Hematopoietic multipotent progenitor cell treated with erythropoietin and hydrocortisone succinate and interleukin-3 and kit ligand, for 8 days (in vitro differentiated cells): ENCODE data around the gene SRGAP2.
"Not testable (repeated sequence)": the region's sequence is repeated elsewhere in the genome, so short reads cannot be mapped to it uniquely, and the experiment has no call there.

Source experiments
- DNase-seq: peaks from one replicate; pipeline ENCODE4 v3.0.0-alpha.2; 2015

The SRGAP2 gene

DNA sequence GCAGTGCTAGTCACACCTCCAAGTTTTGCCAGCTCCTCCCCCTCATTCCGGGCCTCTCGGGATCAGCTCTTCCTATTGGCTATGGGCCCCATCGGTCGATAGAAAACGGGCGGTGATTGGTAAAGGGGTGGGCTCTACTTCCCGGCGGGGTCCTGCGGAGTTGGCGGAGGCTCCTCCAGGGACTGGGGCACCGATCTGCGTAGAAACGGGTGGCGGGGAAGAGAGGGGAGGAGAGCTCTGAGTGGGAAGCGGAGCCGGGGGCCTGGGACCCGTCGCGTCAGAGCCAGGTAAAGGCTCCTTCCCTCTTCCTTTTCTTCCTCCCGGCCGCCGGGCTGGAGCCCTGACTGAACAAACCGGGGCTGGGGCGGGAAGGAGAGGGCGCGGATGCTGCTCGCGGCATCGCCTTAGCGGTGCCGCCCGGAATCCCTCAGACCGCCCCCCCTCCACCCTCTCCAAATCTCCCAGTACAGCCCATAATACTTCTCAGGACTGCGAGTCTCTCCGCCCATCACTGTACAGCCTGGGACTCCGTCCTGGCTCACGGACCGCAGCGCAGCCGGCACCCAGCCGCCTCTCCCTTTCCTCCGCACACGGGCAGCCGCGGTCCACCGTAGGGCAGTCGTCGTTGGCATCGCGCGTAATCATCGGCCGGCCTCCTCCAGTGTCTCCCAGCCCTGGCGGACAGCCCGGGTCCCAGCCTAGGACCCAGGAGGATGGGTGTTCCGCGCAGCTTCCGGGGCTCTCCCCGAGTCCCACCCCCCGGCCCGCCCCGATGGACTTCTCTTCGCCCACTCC lies at the start of gene SRGAP2:
SRGAP2 (plus strand) TSS at position 178 of the 795 bp plus-strand sequence. CDS start 2,430 bp downstream, outside the sequence.
- DNase-seq, result peak; percentile 60

DNA sequence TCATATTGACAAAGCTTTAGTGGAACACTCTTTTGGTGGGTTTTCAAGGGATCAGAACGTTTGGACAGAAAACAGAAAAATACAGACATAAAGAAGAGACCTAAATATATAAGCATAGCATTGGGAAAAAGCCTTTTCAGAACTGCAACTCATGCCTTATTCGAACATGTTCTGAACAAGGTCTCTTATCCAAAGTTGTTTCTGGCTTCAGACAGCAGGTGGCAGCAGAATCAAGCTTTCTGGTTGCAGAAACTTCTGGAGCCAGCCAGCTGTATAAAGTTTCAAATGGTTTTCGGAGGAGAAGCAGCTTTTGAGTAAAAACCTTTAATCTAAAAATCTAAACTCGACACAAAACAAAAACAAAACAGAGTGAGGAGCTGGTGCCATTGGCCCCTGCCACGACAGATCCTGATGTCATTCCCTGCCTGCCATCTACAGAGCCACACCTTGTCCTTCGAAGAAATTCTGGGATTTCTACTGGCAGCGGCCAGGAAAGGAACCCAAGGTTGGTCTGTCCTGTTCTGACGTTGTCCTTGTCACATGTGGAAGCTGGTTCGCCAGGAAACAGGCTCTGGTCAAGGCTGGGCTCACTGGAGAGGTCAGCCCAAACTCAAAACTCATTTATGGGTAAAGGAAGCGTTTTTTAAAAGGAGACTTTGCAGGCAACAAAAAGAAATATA lies 35.9 kb upstream of the SRGAP2 start:
- not testable (repeated sequence) for DNase-seq

DNA sequence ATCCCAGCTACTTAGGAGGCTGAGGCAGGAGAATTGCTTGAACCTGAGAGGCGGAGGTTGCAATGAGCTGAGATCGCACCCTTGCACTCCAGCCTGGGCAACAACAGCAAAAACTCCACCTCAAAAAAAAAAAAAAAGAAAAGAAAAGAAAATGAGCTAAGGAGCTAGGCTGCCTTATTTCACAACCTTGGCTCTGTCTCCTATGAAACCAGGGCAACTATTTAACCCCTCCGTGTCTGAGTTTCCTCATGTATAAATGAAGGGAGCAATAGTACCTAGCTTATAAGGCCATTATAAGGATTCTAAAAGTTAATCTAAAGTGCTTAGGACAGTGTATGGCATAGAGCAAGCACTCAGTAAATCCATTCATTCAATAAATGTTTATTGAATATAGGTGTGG lies 33.5 kb upstream of the SRGAP2 start:
- DNase-seq, result not testable (repeated sequence)

DNA sequence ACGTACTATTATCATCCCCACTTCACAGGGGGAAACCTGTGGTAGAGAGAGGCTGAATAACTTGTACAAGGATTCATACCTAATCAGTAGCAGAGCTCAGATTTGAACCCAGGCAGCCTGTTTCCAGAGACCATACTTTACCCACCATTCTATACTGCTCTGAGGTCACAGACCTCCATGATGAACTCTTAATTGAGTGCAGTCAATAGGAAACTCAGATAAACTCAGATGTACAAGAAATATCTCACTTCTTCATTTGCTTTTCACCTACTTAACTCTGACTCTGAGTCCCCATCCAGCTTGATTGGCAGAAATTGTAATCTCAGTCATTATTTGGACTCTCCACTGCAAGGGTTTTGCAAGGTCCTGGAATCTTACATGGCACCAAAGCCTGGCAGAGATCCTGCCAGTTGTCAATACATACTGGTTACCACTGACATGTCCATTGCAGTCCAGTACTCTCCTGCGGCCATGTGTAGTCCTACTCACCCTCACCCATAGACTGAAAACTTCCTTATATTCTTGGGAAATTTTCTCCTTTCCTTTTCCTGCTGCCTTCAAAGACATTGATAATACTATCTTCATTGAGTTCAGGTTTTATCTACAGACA lies 30.1 kb upstream of the SRGAP2 start:
- DNase-seq, result not testable (repeated sequence)

DNA sequence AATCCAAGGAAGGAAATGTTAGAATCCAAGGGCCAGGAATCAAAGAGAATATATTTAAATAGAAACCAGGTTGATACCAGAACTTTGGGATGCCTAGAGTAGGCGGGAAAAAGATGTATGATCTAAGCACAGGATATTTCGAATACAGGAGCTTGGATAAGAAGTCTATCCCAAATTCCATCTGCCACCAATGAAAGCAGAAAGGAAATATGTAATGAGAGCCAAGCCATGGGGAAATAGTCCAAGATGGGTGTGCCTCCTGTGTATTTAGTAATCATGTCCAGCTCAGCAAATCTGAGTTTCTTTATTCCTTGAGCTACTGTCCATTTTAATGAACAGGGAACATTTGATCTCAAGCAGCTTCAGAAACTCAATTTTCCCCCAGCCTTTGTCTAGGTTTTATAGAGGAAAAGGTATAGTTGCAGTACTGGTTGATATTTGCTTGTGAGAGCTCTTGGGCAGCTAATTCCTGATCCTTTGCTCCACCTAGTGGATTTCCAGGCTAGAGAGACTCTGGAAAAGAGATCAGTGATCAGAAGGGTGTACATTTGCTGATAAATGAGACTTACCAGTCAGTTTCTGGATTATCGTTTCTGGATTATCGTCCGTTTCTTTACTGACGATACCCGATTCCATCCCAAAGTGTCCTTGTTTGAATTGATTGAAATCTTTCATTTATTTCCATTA lies 29.0 kb upstream of the SRGAP2 start:
- not testable (repeated sequence) for DNase-seq

DNA sequence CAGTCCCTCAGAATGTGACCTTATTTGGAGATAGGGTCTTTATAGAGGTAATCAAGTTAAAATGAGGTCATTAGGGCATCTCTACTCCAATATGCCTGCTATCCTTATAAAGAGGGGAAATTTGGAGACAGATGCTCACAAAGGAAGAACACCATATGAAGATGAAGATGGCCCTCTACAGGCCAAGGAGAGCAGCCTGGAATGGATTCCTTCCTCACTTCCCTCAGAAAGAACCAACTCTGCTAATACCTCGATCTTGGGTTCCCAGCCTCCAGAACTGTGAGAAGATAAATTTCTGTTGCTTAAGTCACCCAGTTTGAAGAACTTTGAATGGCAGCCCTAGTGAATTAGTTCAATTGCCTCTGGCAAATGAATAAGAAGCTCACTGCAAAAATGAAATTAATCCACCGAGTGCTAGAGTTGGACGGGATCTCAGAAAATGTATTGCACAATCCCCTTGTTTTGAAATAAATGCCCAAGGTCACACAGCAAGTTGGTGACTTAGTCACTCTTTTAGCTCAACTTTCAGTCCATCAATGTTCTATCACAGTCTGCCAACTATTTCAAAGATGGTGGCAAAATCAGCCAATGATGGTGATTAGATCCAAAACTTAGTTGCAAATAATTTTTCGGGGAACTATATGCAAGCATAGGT lies 27.8 kb upstream of the SRGAP2 start:
- peak; percentile 4 for DNase-seq

DNA sequence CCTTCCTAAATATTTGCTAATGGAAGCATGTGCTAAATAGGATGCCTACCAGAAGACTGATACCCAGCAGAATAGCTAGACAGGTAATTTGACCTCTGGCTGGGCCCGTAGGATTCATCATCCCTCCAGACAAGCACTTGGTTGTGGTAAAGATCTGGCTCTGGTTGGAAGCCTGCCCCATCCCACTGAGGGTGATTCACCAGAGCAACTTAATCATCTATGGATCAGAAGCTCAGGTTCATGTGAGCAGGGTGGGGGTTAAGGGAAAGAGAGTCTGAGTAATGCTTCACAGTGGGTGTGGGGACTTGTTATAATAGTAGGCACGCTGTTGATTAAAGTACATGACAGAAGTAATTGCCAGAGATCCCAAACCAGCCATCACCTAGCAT lies 27.2 kb upstream of the SRGAP2 start:
- DNase-seq, result not testable (repeated sequence)

DNA sequence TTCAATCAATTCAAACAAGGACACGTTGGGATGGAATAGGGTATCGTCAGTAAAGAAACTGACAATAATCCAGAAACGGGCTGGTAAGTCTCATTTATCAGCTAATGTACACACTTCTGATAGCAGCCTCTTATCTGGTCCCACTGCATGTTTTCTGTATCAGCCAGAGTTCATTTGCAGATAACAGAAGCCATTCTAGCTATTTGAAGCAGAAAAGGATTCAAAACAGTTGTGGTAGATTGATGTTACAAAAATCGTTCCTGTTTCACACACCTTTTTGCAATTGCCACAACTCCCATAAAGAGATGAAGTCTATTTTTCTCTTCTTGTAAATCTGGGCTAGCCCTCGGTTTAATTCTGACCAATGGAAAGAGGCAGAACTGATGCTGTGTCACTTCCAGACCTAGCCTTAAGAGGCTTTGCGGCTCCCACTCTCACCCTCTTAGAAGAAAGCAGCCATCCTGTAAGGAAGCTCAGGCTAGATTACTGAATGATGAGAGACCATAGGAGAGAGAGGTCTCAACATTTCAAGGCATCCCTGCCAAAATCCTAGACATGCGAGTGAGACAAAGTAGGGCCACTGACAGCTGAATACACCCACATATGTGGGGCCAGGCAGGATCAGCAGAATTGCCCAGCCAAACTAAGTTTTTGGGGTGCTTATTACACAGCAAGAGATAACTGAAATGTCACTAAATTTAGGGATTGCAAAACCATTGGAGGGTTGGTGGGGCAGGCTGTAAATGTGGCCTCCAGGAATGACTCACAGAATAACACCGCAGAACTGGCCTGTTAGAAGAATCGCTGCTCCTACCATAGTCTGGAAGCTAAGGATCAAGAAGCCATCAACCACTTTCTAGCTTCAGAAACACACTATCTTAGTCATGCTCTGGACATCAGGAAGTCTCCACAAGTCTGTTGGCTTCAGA lies 25.0 kb upstream of the SRGAP2 start:
- DNase-seq, result peak; percentile 11

DNA sequence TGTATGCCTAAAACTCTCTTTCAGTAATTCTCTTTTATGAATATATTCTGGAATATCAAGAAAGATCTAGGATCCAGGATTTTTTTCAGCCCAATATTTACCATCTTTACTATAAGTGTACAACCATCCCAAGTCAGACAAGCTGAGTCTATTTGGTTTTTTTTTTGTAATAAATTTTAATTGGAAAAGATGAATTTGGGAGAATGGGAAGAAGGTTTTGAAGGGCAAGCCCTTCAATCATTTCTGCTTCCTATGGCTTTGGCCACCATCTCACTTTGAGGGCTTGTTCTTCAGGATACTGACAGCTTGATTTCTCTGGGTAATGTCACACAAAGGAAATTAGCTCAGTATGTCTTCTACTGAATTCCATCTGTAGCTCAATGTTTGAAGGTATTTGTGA lies 23.7 kb upstream of the SRGAP2 start:
- DNase-seq, result not testable (repeated sequence)

DNA sequence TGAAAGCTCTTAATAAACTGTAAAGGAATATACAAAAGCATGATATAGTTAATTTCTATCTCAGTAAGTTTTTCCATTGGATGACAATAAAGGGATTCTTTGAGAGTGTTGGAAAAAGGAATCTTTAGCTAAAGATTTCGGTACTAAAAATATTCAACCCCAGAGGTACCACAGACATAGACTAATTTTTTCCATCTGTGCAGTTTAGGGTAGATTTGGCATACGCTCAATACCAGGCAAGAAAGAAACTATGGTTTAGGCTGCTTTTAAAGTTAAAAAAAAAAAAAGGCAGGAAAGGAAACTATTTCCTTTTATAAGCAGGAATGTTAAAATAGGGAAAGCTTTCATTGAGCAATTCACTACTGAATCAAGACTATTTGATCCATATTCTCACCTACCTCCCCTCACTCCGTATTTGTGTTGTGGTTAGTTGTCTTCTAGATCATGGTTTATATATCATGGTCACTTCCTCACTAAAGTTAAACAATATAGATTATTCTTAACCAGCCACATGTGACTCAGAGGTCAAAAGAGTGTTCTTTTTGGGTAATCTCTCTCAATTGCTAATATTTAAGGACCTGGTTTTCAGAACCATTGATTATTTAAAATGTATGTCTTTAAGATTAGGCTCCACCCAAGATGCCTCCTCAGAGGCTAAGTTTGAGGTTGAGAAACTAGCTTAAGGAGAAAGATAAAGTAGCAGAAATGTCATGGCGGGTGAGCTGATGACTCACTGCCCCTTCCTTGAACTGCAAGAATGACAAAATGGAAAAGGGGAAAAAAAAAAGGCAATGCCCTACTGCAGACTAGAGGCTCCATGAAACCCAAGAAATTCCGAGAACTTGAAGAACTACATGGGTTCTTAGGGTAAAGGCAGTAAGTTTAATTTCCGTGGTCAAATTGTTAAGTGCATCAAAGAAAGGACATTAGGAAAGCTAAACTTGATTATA lies 20.7 kb upstream of the SRGAP2 start:
- DNase-seq, result peak; percentile 2

DNA sequence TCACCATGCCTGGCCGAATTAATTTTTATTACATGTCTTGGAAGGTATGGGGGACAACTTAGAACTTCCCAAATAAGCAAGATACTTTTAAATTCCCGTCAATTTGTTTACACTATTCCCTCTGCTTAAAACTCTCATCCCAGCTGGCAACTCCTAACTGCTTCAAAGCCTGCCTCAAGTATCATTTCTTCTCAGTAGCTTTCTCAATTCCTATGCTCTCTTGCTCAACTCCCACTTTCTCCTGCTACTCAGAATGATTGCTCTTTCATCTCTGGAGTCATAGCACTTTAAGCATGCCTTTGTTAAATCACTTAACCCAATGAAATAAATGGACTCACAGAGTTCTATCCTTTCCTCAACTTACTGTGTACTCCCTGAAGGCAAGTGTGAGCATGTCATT lies 19.6 kb upstream of the SRGAP2 start:
- DNase-seq, result not testable (repeated sequence)

DNA sequence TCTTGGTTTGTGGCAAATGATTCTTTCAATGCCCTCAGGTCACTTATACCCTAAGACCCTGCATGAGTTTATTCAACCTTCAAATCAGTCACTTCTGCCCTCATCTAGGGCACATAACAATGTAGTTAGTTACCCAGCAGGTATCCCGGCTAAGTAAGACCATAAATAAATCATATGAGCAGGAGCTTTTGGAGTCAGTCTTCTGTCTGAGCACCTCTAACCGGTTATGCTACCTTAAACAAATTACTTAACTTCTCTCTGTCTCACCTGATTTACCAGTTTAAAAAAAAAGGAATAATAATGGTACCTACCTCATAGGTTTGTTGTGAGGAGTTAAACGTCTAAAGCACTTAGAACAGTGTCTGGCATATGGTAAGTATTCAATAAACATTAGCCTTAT lies 17.6 kb upstream of the SRGAP2 start:
- DNase-seq, result not testable (repeated sequence)

DNA sequence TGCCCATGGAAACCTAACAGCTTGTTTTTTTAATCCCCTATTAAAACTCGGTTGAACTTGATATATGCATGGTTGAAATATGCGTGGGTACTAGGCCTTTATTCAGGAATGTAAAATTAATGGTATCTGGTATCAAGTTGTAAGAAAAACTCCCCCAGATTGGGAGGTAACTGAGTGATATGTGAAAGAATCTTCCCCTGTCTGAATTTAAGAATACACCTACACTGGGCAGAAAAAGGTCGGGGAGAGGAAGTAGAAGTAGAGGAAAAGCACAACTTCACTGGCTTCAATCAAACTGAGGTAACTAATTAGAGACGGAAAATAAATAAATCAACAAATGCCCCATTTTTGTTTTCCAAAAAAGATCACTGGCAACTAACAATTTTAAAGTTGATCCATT lies 16.5 kb upstream of the SRGAP2 start:
- DNase-seq, result not testable (repeated sequence)

DNA sequence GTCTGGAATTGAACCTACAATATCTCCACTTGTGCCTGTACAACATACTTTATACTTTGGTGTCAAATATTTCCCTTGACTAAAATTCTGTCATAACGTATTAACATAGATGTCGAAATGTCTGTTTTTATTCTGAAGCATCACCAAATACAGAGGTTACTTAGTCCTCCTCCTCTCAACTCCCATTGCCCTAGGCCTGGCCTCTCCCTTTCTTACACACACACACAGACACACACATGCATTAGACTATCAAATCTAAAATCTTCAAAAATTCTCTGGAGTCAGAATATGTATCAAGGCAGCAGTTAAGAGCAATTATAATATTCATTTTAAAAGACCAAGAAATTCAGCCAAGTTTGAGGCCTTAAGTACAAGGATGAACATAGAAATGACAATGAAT lies 8.2 kb upstream of the SRGAP2 start:
- DNase-seq, result not testable (repeated sequence)

DNA sequence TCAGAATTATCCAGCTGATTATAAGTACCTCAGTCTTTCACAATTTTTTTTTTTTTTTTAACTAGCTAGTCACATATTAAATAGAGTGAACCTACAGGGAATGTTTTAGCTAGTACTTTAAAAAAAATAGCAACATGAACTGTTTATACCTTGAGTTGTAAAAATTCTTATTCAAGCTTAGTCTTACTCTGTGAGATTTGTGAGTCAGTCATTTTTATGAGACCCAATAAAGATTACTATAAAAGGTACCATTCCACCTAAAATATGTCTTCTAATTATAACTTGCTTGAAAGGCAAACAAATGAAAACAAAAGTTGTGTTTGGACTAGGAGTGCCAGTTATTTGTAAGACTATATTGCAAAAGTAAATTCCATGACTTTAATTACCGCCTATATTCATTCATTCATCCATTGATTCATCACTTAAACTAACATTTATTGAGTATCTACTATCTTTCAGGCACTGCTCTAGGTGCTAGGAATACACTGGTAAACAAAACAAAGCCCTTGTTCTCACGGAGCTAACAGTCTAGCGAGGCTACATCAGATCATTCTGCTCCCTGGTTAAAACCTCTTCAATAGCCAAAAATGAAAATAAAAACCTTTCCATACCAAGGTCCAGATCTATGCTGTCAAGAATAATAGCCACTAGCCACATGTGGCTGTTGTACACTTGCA lies 6.5 kb upstream of the SRGAP2 start:
- peak; percentile 0 for DNase-seq

DNA sequence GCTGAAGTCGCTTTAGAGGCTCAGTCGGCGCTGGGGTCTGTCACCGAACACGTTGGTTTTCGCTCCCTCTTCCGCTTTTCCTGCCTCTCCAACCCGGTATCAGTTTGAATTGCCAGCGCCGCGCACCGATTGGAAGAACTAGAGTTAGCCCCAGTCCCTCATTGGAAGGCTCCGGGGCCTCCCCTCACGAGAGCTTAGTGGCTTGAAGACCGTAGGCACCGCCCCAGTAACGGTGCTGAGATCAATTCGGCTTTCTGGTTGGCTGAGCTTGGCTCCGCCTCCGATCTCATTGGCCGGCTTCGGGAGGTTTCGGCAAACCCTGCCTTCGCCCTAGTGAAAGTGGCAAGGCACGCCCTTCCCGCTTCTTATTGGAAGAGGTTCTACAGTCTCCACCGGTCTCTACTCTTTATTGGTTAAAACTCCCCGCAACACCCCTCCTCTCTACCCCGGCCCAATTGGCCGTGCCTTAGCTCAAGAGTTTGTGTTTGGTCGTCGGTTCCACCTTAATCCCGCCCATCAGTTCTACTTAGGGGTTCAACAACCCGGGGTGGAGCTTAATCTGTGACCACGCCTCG lies 465 bp upstream of the SRGAP2 start, which contains the start of gene FAM72A:
FAM72A (minus strand) TSS at position 51 of the 575 bp plus-strand sequence. CDS start 814 bp downstream, outside the sequence.
- not testable (repeated sequence) for DNase-seq

DNA sequence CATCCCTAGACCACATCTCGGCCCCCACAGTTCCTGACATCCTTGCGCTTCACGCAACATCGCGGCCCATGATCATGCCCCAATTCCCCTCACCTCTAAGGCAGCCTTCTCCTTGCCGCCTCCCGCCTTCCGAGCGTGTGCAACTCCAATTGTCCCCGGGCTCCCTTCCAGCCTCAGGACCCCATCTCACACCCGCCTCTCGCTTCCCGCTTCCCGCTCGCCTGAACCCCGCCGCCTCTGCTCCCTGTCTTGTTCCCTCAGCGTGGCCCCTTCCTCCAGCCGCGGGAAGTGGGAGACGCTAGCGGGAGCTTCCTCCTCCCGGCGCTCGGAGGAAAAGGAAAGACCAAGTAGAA lies 794 bp downstream of the SRGAP2 start:
- DNase-seq, result not testable (repeated sequence)

DNA sequence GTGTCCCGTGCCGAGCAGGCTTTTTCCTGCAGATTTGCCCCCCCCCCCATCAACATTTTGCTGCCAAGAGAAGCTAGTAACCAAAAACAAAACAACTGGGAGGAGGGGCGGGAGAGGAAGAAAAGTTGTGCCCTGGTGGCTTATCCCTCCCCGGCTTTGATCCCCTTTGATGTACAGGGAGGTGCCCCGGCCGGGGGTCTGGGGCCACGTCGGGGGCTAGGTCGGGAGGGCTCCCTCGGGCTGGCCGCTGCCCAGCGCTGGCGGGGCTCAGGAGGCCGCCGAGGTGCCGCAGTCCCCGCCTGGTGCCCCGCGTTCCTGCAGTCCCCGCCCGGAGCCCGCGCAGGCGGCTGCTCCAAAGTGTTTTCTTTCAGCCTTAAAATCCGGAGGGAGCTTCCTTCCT lies 1.5 kb downstream of the SRGAP2 start:
- DNase-seq, result peak; percentile 0

DNA sequence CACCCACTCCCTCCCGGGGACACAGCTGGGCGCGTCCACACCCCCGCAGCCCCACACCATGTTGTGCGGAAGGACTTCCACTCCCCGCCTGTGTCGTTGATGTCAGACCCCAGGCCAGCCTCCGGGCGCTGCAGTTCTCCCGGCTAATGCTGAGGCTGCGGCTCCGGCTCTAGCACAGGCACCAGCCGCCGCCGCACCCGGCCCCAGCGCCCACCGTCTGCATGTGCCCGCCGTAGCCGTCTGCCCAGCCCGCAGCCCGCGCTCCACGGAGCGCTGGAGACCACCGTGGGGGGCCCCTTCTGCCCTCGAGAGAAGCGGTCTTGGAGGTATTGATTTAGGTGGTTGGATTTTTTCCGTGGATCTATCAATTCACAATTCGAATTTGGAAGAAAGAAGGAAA lies 2.2 kb downstream of the SRGAP2 start:
- not testable (repeated sequence) for DNase-seq
